HG02623 (cell line): ENCODE results near the gene APOA5.
"Not testable (repeated sequence)": the region's sequence is repeated elsewhere in the genome, so short reads cannot be mapped to it uniquely, and the experiment has no call there.

Experiments
- ATAC-seq: cut with Tn5 transposase; IDR thresholded peaks from one replicate; pipeline ENCODE4 v1.9.1; 2021; ENCODE audit warnings: moderate library complexity; ENCODE audit not compliant: unreplicated experiment

The APOA5 gene

DNA sequence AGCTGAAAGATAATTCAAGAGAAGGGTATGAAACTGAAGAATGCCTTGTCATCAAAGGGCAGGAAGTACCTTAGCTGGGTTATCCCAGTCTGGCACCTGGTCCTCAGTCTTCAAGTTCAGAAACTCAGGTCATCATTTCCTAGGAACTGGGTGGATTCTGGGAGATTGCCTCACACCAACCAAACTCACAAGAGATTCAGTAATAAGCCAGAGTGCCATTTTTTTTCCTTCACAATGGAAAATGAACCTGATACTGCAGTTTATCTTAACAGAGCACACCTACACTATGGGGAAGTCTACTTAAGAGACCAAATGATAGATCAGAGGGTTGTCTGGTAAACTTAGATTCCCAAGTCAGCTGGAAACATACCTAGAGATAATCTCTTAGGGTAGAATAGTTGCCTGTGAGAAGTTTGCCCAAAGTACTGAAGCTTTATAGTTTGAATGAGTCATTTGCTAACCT lies 15.1 kb downstream of the APOA5 start:
- ATAC-seq: no peak

DNA sequence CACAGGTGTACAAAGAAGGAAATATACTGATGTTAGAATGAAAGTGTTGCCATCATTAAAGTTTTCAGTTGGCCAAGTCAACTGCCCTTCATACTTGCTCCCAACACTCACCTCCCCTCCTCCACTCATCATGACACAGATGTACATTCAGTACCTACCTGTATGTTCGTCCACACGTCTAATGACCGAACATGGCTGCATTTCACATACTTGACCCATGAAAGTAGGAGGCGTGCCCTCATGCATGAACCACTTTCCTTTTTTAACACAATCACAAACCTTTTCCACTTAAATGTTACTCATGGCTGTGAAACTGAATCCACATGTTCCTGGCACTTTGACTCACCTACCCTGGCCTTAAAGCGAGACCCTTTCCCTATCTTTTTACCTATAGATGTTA lies 15.7 kb downstream of the APOA5 start:
- no peak for ATAC-seq

DNA sequence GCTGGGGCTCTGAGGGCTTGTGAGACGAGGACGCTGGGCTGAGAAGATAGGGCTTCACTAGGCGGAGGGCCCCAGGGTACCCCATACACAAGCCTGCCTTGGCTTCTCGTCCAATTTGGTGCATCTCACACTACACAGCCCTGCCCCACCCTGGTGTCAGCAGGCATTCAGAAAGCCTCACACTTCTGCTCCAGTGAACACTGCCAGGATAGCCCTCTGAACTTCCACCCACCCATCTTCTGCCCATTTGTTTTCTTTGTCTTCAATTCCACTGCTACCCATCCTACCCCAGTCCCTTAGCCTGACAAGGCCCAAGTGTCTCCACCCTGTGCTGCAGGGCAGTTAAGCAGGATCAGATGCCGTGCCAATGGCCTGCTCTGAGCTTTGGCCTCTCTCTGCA lies 17.0 kb downstream of the APOA5 start:
- ATAC-seq: no peak

DNA sequence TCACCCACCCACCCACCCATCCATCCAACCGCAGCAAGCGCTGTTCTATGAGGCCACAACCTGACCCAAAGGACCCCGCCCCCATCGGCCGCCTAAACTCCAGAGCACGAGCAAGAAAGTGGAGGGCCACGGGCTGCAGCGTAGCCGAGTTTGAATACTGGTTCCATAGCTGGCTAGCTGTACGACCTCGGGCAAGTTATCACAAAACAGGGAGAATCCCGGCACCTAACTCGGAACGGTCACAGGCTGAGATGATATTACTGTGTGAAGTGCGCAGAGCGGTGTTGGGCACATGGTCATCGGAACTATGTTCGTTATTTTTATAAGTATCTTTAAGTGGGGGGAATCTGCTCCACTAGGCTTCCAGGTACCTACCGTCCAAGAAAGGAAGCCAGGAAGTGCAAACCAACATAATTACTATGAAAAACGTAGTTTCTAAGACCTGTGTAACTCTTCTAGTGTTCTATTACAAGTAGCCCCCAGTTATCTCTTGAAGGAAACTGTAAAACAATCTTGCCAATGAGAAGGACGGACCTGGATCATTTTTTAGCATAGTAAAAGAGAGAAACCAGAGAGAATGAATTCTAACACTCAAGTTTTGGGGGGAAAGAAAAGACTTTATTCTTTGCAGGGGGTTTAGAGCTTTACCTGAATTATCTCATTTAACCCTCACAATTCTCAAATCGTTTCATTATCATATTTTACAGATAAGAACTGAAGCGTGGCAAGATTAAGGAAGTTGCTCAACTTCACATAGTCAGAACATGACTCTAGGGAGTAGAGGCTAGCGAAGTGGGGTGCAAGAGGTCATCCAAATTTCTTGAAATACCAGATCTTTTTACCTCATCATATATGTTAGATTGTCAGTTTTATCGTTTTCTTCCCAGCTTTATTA lies 18.2 kb downstream of the APOA5 start:
- ATAC-seq: no peak

DNA sequence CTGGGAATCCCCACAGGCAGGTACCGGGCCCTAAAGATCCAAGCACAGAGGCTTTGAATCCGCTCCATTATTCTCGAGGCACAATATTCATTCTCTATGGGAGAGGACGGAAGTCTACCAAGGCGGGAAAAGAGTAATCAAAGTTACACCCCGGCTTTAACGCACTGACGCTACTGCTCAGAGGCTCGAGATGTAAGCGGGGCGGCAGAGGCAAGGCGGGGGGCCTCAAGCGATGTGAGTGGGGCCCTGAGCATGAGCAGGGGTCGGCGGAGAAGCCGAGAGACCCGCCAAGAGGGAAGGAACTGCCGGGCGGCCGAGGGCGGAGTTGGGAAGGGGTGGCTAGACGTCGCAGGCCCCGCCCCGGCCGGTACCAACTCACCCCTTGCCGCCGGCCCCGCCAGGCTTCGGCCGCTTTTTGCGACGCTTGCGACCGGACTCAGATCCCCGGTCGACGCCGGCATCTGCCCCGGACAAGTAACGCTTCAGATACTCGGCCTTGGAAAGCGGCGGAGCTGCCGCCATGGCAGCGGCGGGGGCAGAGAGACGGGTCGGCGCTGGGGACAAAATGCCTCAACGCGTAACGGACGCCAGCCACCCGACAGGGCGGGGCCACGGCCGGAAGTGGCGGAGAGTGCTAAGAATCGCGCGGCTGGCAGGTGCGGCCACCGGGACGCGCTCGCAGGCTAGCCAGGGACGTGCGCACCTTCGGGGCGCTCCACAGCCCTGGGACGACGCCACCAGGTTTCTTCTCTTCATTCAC lies 19.1 kb downstream of the APOA5 start, which contains the start of gene BUD13:
Gene BUD13 (minus strand): TSS at position 545 of the 760 bp plus-strand sequence. CDS start 23 bp downstream, at position 522.
- ATAC-seq: peak; percentile 77

DNA sequence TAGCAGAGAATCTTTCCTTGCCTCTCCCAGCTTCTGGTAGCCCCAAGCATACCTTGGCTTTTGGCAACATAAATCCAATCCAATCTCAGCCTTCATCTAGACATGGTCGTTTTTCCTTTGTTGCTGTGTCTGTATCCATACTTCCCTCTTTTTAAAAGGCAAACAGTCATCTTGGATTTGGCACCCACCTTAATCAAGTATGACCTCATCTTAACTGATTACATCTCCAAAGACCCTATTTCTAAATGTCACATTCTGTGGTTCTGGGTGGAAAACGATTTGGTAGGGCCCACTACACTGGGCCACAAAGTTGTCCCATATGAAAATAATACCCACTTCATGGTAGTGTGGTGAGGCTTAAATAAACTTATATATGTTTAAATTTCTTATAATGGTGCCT lies 19.7 kb downstream of the APOA5 start:
- ATAC-seq: no peak

DNA sequence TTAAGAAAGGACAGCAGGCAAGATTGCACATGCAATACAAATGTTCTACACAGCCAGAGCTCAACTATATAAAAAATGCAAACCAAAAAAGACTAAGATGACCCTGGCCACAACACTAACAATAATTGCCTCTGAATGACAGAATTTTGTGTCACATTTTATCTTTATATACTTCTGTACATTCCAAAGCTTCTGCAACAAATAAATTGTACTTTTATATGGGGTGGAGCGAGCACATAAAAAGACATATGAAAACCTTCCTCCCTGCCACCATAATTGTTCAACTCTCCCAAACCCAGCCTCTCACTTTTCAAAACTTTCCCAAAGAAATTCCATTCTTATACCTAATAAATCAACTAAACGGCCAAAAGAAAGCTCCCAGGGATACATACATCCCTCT lies 29.5 kb downstream of the APOA5 start:
- ATAC-seq: no peak

DNA sequence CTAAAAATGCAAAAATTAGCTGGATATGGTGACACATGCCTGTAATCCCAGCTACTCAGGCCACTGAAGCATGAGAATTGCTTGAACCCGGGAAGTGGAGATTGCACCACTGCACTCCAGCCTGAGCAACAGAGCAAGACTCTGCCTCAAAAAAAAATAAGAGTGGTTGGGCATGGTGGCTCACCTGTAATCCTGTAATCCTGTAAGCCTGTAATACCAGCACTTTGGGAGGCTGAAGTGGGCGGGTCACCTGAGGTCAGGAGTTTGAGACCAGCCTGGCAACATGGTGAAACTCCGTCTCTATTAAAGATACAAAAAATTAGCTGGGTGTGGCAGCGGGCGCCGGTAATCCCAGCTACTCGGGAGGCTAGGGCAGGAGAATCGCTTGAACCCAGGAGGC lies 35.6 kb downstream of the APOA5 start:
- ATAC-seq: not testable (repeated sequence)

DNA sequence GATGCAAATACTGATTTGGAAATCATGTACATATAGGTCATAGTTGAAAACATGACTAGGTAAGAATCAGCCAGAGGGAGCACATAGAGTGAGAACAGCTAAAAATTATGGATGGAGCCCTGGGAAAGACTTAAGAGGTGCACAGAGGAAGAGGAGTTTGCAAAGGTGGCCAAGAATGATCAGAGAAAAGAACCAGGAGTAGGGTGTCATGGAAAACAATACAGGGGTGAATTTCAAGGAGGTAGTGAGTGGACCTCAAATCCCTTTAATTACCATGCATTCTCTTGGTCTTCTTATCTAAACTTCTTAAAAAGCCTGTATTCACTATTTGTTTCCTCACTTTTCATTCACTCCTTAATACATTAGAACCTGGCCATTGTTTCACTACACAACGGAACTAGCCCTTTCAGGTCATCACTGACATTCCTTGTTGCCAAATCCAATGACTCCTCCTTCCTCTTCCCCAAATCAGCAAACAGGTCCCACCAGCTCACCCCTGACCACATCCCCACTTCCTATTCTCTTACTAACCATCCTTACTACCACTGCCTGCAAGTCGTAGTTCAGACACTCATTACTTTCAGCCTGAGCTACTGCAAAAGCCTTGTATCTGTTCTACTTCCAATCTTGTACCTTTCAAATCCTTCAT lies 41.5 kb downstream of the APOA5 start:
- ATAC-seq: no peak

DNA sequence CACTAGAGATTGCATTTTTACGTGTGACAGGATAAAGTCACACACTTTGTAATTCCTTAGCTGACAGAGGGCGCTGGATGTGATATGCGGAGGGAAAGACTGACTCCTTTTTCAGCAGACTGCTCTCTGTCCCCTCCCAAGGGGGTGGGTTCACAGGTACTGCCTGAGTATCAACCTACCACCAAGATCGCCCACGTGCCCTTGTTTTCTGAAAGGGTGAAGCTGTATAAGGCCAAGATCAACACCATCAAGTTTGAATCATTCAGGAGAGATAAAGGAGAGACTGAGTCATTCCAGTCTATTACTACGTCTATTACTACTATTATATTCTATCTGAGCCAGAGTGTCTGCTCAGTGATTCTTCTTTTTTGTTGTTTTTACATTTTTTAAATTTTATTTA lies 49.6 kb downstream of the APOA5 start:
- no peak for ATAC-seq

DNA sequence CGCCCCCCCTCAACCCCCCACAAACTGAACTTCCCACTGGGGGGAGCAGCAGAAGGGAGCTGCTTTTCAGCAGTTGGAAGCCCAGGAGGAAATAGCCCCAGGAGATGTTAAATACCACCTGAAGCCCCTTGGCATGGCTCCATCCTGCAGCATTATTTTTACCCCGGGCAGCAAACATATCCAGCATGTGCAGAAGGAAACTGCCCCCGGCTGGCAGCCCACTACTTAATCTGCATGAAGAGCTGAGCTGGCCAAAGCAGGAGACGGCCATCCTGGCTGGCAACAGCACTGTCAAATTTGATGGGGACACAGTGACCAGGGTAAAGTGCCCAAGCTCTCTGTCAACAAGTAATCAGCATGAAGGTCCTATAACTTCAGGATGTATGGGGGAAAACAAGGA lies 50.9 kb downstream of the APOA5 start:
- no peak for ATAC-seq
